Stomach (tissue), 9 donors: Measurements from ENCODE around the gene AKR1B1. TPM values are rescaled to one million over a fixed set of nuclear protein-coding genes. Genes with fewer than 3 reads are reported as not detected.

ENCODE experiments used
- DNase-seq, 2 donors: peaks; one replicate each; pipeline versions ENCODE4 v3.0.0 to v3.0.0-alpha.2; 2013 to 2019
- H3K27ac ChIP-seq, 5 donors: fragments of 200-600 bp in 4 of 5; sonication (generic) in 4 of 5; one replicate each; pipeline ENCODE4 v1.5.1; 2013 to 2019; ENCODE audit warnings: mild to moderate bottlenecking in 1 of 5, moderate library complexity in 1 of 5
- H3K27me3 ChIP-seq, 3 donors: fragments of 200-600 bp; sonication (generic); one replicate each; pipeline ENCODE4 v1.5.1; 2017 to 2019; ENCODE audit warnings: mixed run types in 1 of 3
- H3K36me3 ChIP-seq, 4 donors: fragments of 200-600 bp; sonication (generic); 1 replicate in 3 of 4; 2 replicates in 1 of 4; pipeline ENCODE4 v1.5.1; 2016 to 2019
- H3K4me1 ChIP-seq, 4 donors: fragments of 200-600 bp; sonication (generic); one replicate each; pipeline ENCODE4 v1.5.1; 2016 to 2019
- H3K4me3 ChIP-seq, 4 donors: fragments of 200-600 bp; sonication (generic) in 3 of 4; one replicate each; pipeline ENCODE4 v1.5.1; 2016 to 2019; ENCODE audit warnings: mild to moderate bottlenecking in 1 of 4
- H3K9me3 ChIP-seq, 4 donors: fragments of 200-600 bp; sonication (generic); one replicate each; pipeline ENCODE4 v1.5.1; 2016 to 2019
- CTCF ChIP-seq, 7 experiments: fragments of 450-650 bp in 4 of 7; fragments of 200-600 bp in 3 of 7; sonication (generic) in 3 of 7; IDR thresholded peaks; one replicate each; pipeline ENCODE4 v1.5.1; 2016 to 2019; ENCODE audit warnings: antibody characterized with exemption in 7 of 7, control low read depth in 2 of 7, mild to moderate bottlenecking in 1 of 7
- EP300 ChIP-seq: sonication (generic); formaldehyde crosslinking; IDR thresholded peaks from one replicate; pipeline ENCODE4 v1.6.1; 2017; ENCODE audit warnings: antibody characterized with exemption
- POLR2A ChIP-seq, 4 donors: fragments of 450-650 bp; IDR thresholded peaks; one replicate each; pipeline ENCODE4 v1.6.1; 2016; ENCODE audit warnings: antibody characterized with exemption in 4 of 4, control low read depth in 2 of 4, mild to moderate bottlenecking in 1 of 4, moderate library complexity in 1 of 4
- POLR2AphosphoS5 ChIP-seq, 3 donors: sonication (generic); formaldehyde crosslinking; IDR thresholded peaks; one replicate each; pipeline ENCODE4 v1.6.1; 2016; ENCODE audit warnings: antibody characterized with exemption in 3 of 3
- WGBS, 5 donors: extraction: QIAGEN DNeasy Blood & Tissue Kit in 3 of 5; methylation state at CpG; one replicate each; pipeline versions ENCODE4 v1.1.5 to v1.1.7; 2013 to 2018; 5-methylcytosine and 5-hydroxymethylcytosine counted together
- intact Hi-C: fragments of 100-400 bp; cut with DNase I; formaldehyde crosslinking; loops from one replicate; pipeline ENCODE4 v1.15.1; 2023; ENCODE audit warnings: low total_unique reads
- polyA plus RNA-seq, 3 donors: library from polyadenylated mRNA; stranded (reverse); fragments of 200-250 nt; gene quantifications; one replicate each; pipeline ENCODE4 v1.2.3, GENCODE V29; 2013
- total RNA-seq, 5 donors: library from RNA; depleted of rRNA; stranded (reverse); fragments of >200 nt; gene quantifications; one replicate each; pipeline versions ENCODE4 v1.1.0 to v1.2.3, GENCODE V29; 2014 to 2016
- donor health status: healthy with polysubstance abuse.
- donor health status: Bipolar disorder and iron deficiency.
- donor health status: healthy.

The AKR1B1 gene
- total and polyA plus RNA-seq, 8 donors, result 2.9 to 186 (median 38.5) TPM

GRCh38 chr7:134469622-134470021, 10.7 kb upstream of the AKR1B1 start:
- WGBS, 5 donors, result 67 to 78% (median 72%) methylated on average over 9 of the region's 9 CpGs
- Histone ChIP-seq H3K36me3 (no peaks in the 10 kb centered on the region), H3K27ac (no peak overlapping the region), H3K9me3 (peaks cover 0 to 10% (median 9%) of the 10 kb centered on the region in 4 donors), H3K4me1 (no peaks in the 10 kb centered on the region), H3K4me3 (no peak overlapping the region), H3K27me3 (no peaks in the 10 kb centered on the region)
- DNase-seq, result peak in 1 of 2 donors; percentile 56
- intact Hi-C loops, result no loop called here
- no peak for TF ChIP-seq EP300
- TF ChIP-seq POLR2A (IDR thresholded peaks at IDR 0.05), result no peak

GRCh38 chr7:134468475-134468874, 9.6 kb upstream of the AKR1B1 start:
- TF ChIP-seq POLR2AphosphoS5 (IDR thresholded peaks at IDR 0.05), result no peak
- no peak for TF ChIP-seq EP300
- TF ChIP-seq POLR2A (IDR thresholded peaks at IDR 0.05), result no peak
- TF ChIP-seq CTCF (IDR thresholded peaks at IDR 0.05), result no peak
- Histone ChIP-seq H3K27ac (no peak overlapping the region), H3K4me1 (no peaks in the 10 kb centered on the region), H3K36me3 (no peaks in the 10 kb centered on the region), H3K4me3 (no peak overlapping the region), H3K27me3 (no peaks in the 10 kb centered on the region), H3K9me3 (peaks cover 0 to 19% (median 12%) of the 10 kb centered on the region in 4 donors)
- 86 to 93% (median 91%) methylated on average over 6 of the region's 6 CpGs for WGBS, 5 donors
- intact Hi-C loops, result no loop called here
- DNase-seq, result no peak

- Histone ChIP-seq H3K4me3 (no peak overlapping the region), H3K36me3 (no peaks in the 10 kb centered on the region), H3K4me1 (no peaks in the 10 kb centered on the region), H3K9me3 (peaks cover 0 to 19% (median 12%) of the 10 kb centered on the region in 4 donors), H3K27ac (no peak overlapping the region), H3K27me3 (no peaks in the 10 kb centered on the region)
- no peak for DNase-seq
- 59 to 80% (median 68%) methylated on average over 6 of the region's 6 CpGs for WGBS, 5 donors
- TF ChIP-seq POLR2A (IDR thresholded peaks at IDR 0.05) (no peak), CTCF (IDR thresholded peaks at IDR 0.05) (no peak), POLR2AphosphoS5 (IDR thresholded peaks at IDR 0.05) (no peak), EP300 (no peak)
- intact Hi-C loops, result no loop called here
These were observed 9.2 kb upstream of the AKR1B1 start for GRCh38 chr7:134468054-134468453.

GRCh38 chr7:134465491-134465890, 6.6 kb upstream of the AKR1B1 start:
- TF ChIP-seq CTCF (IDR thresholded peaks at IDR 0.05) (no peak), EP300 (no peak), POLR2A (IDR thresholded peaks at IDR 0.05) (no peak), POLR2AphosphoS5 (IDR thresholded peaks at IDR 0.05) (no peak)
- Histone ChIP-seq H3K27me3 (no peaks in the 10 kb centered on the region), H3K4me3 (no peak overlapping the region), H3K9me3 (peaks cover 0 to 19% (median 12%) of the 10 kb centered on the region in 4 donors), H3K36me3 (no peaks in the 10 kb centered on the region), H3K27ac (no peak overlapping the region), H3K4me1 (no peaks in the 10 kb centered on the region)
- intact Hi-C loops, result no loop called here
- 81 to 84% (median 82%) methylated on average over 6 of the region's 6 CpGs for WGBS, 5 donors
- no peak for DNase-seq

- H3K9me3 ChIP-seq, result peaks cover 0 to 19% (median 12%) of the 10 kb centered on the region in 4 donors
- no peaks in the 10 kb centered on the region for H3K27me3 ChIP-seq
- TF ChIP-seq POLR2A (IDR thresholded peaks at IDR 0.05) (no peak), EP300 (no peak), POLR2AphosphoS5 (IDR thresholded peaks at IDR 0.05) (no peak), CTCF (IDR thresholded peaks at IDR 0.05) (no peak)
- intact Hi-C loops, result no loop called here
- H3K27ac ChIP-seq, result no peak overlapping the region
- no peak for DNase-seq
- H3K36me3 ChIP-seq, result no peaks in the 10 kb centered on the region
- peaks cover 0 to 3% (median 2%) of the 10 kb centered on the region in 4 donors for H3K4me1 ChIP-seq
- no peak overlapping the region for H3K4me3 ChIP-seq
These were observed 5.6 kb upstream of the AKR1B1 start for GRCh38 chr7:134464496-134464895.
